ENCODE data around the gene UPF3A.
"Not testable (repeated sequence)": the region's sequence is repeated elsewhere in the genome, so short reads cannot be mapped to it uniquely, and the experiment has no call there.

The UPF3A gene

DNA sequence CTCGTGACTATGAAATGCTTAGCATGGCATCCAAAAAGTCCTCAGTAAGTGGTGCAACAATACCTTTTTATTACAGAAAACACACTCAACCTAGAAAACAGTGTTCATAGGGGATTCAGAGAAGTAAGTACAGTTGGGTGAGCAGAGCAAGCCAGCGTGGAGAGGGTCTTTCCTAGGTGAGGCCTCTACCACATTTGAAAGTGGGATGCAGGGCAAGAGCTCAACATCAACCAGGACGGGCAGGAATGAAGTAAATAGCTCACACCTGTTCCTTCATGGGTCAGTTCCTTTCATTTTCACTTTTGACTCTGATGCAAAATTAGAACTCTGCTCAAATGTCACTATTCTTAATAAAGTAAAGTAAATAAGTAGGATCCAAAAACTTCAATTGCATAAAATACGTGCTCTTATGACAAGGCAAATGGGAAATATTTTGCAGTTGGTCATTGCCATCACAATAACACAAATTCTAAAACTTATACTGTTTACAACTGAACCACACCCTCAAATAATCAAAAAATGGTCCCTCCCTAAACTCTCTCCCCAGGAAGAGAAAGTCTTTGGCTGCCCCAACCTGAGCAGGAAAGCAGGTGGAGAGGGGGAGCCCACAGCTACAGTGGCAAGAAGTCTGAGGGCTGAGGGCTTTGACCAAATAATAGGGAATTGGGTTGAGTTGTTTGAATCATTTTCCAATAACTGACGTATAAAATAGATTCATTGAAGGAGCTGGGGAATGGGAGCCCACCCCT lies 53.1 kb downstream of the UPF3A start:
- no peak for DNase-seq (ENCODE audit: low spot score)

DNA sequence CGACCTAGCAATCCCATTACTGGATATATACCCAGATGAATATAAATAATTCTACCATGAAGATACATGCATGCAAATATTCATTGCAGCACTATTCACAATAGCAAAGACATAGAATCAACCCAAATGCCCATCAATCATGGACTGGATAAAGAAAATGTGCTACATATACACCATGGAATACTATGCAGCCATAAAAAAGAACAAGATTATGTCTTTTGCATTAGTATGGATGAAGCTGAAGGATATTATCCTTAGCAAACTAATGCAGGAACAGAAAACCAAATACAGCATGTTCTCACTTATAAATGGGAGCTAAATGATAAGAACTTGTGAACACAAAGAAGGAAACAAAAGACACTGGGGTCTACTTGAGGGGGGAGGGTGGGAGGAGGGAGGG lies 55.1 kb downstream of the UPF3A start:
- not testable (repeated sequence) for DNase-seq (ENCODE audit: low spot score)

DNA sequence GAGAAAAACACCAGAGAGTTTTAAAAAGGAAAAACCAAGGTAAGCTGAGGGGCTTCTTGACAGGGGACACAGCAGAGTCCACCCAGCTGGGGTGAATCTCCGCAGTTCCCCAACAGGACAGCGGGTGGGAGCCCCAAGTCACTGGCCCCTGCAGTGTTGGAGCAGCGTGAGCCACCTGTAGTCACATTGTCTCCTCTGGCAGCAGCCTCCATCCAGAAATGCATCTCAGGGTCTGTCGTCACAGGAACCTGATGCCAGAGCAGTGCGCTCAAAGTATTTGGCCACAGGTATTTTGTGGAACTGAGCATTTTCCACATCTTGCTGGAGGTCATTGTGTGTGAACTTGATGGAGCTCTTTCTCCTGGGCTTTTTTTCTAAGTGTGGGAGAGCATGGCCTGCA lies 57.6 kb downstream of the UPF3A start:
- no peak for DNase-seq (ENCODE audit: low spot score)

DNA sequence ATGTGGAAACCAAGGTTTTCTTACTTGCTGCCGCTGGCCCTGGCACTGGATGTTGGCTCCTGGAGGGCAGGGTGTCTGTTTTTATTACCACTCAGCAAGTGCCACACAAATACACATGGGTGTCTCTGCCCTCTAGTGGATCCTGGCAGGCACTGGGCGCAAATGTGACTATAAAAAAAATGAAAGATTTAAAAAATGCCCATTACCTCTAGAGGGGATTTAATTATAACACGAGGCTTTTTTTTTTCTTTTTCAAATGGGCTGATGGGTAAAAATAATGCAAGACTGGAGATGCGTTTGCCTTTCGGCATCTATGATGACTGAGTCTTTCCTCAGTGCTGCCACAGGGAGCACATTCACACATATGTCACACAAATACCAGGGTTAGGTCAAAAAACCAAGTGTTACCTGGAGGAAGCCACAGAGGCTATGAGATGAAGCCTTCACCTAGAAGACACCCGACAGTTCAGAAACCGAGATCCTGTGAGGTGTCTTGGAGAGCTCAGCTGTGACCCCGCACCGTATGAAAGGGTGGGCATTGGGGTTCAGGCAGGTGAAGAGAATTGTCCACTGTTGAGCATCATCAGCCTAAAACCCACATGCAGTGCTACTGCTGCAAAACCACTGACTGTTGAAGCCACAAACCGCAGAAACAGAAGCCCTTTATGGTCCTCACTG lies 58.6 kb downstream of the UPF3A start:
- peak; percentile 74 for DNase-seq (ENCODE audit: low spot score)

DNA sequence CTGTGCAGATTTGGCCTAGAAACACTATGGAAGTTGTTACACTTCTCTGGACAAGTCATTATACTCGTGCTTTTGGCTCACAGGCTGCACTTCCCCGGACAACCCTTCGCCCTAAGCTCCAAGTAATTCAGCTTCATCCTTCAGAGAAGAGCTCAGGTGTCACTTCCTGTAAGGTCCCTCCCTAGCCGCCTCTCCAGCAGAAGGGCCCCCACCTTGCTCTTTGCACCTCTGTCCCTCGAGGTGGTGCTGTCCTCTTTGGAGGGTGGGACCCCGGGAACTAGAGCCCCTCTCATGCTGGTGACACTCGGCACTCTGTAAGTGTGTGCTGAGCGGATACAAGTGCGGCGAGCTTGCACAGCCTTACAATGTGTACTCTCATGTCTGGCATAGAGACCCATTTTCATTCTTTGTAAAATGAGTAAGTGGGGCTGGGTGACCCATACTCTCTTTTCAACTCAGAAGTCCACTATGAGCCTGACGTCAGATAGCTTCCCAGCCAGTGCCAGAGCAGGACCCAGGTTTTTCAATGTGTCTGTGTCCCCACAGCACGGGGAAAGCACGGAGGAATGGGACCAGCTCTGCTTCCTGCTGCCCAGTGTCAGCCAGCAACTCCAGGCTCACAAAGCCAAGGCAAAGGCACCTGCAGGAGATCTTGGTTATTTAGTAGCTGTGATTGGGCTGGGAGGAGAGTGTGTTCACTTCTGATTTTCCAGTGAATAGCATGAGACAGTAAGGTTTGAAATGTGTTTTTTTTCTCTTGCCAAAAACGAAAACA lies 59.8 kb downstream of the UPF3A start:
- no peak for DNase-seq (ENCODE audit: low spot score)

DNA sequence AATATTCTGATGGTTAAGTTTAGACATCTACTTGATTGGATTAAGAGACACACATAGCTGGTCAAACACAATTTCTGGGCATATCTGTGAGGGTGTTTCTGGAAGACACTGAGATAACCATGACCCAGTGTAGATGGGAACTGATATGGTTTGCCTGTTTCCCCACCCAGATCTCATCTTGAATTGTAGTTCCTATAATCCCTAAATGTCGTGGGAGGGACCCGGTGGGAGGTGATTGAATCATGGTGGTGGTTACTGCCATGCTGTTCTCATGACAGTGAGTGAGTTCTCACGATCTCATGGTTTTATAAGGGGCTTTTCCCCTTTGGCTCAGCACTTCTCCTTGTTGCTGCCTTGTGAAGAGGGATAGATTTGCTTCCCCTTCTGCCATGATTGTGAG lies 65.9 kb downstream of the UPF3A start:
- DNase-seq (ENCODE audit: low spot score): not testable (repeated sequence)

DNA sequence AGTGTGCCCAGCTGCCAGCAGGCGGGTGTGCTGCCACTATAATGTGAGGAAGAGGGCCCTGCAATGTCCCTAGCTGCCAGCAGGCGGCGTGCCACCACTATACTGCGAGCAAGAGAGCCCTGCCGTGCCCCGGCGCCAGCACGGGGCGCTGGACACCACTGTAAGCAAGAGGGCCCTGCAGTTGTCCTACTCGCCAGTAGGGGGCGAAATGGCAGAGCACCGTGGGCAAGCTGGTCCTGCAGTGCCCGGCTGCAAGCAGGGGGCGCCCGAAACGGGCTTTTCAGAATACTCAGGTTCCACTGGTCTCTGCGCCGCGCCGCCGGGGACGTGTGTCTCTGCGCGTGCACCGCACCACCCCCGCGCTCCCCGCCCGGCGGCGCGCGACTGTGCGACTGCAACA lies 71.4 kb downstream of the UPF3A start:
- DNase-seq (ENCODE audit: low spot score): not testable (repeated sequence)

DNA sequence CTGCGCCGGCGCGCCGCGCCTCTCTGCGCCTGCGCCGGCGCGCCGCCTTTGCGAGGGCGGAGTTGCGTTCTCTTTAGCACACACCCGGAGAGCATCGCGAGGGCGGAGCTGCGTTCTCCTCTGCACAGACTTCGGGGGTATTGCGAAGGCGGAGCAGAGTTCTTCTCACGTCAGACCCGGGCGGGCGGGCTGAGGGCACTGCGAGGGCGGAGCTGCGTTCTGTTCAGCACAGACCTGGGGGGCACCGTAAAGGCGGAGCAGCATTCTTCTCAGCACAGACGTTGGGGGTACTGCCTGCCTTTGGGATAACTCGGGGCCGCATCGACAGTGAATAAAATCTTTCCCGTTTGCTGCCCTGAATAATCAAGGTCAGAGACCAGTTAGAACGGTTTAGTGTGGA lies 72.0 kb downstream of the UPF3A start:
- DNase-seq (ENCODE audit: low spot score): not testable (repeated sequence)
